CD4-positive, alpha-beta T cell treated with Interleukin-4 for 1 hour (primary cell): Measurements from ENCODE around the gene SMYD3.
"Not testable (repeated sequence)": the region's sequence is repeated elsewhere in the genome, so short reads cannot be mapped to it uniquely, and the experiment has no call there.

Experiments used
- DNase-seq, 2 donors: peaks; one replicate each; pipeline ENCODE4 v3.0.0-alpha.2; 2020 to 2022

Gene SMYD3

GRCh38 chr1:246048693-246049092 lies 458.4 kb downstream of the SMYD3 start:
- no peak for DNase-seq

- no peak for DNase-seq
These were observed 463.5 kb downstream of the SMYD3 start for GRCh38 chr1:246043556-246043955.

- DNase-seq, result no peak
These were observed 465.7 kb downstream of the SMYD3 start for GRCh38 chr1:246041360-246041759.

- DNase-seq, result no peak
These were observed 466.7 kb downstream of the SMYD3 start for GRCh38 chr1:246040200-246040890.

GRCh38 chr1:246039584-246039983 lies 467.5 kb downstream of the SMYD3 start:
- DNase-seq, result no peak

- no peak for DNase-seq
These were observed 469.2 kb downstream of the SMYD3 start for GRCh38 chr1:246037832-246038231.

GRCh38 chr1:246036175-246036574 lies 470.9 kb downstream of the SMYD3 start:
- DNase-seq, result no peak

GRCh38 chr1:246035060-246035541 lies 472.0 kb downstream of the SMYD3 start:
- DNase-seq, result no peak

GRCh38 chr1:246034630-246035029 lies 472.4 kb downstream of the SMYD3 start:
- DNase-seq, result no peak

GRCh38 chr1:246032984-246033383 lies 474.1 kb downstream of the SMYD3 start:
- no peak for DNase-seq

- DNase-seq, result no peak
These were observed 475.0 kb downstream of the SMYD3 start for GRCh38 chr1:246032031-246032551.

GRCh38 chr1:246029616-246030015 lies 477.5 kb downstream of the SMYD3 start:
- DNase-seq, result no peak

- DNase-seq, result not testable (repeated sequence)
These were observed 483.0 kb downstream of the SMYD3 start for GRCh38 chr1:246024118-246024517.

GRCh38 chr1:246020211-246020954 lies 486.7 kb downstream of the SMYD3 start:
- no peak for DNase-seq

- DNase-seq, result no peak
These were observed 488.9 kb downstream of the SMYD3 start for GRCh38 chr1:246018146-246018545.

- DNase-seq, result peak in 1 of 2 donors; percentile 38
These were observed 494.7 kb downstream of the SMYD3 start for GRCh38 chr1:246012341-246012740.

- DNase-seq, result no peak
These were observed 496.7 kb downstream of the SMYD3 start for GRCh38 chr1:246010386-246010785.

- DNase-seq, result no peak
These were observed 498.7 kb downstream of the SMYD3 start for GRCh38 chr1:246008363-246008831.

- no peak for DNase-seq
These were observed 502.0 kb downstream of the SMYD3 start for GRCh38 chr1:246005067-246005466.

- no peak for DNase-seq
These were observed 502.8 kb downstream of the SMYD3 start for GRCh38 chr1:246004301-246004700.

GRCh38 chr1:246003442-246003730 lies 503.7 kb downstream of the SMYD3 start:
- no peak for DNase-seq

GRCh38 chr1:246002725-246003441 lies 504.2 kb downstream of the SMYD3 start:
- DNase-seq, result peak; percentile 77 to 80

- no peak for DNase-seq
These were observed 505.2 kb downstream of the SMYD3 start for GRCh38 chr1:246001837-246002230.
